Spleen (tissue), 7 donors: Measurements from ENCODE around the gene MRAP2.

Source experiments
- POLR2A ChIP-seq, 3 donors: fragments of 450-650 bp; IDR thresholded peaks; one replicate each; pipeline ENCODE4 v1.5.1; 2017; ENCODE audit warnings: antibody characterized with exemption in 3 of 3, mild to moderate bottlenecking in 1 of 3
- POLR2AphosphoS5 ChIP-seq, 3 donors: sonication (generic); formaldehyde crosslinking; IDR thresholded peaks; one replicate each; pipeline ENCODE4 v1.5.1; 2017; ENCODE audit warnings: antibody characterized with exemption in 3 of 3
- TF ChIP-seq, protein P1 (sequence below), 11 experiments: fragments of 200-600 bp in 7 of 11; fragments of 450-650 bp in 4 of 11; sonication (generic) in 4 of 11; IDR thresholded peaks in 8 of 11; conservative IDR thresholded peaks in 3 of 11; 1 replicate in 7 of 11; 2 replicates in 4 of 11; pipeline versions ENCODE4 v1.4.0 to v1.8.0; 2016 to 2021; ENCODE audit warnings: antibody characterized with exemption in 11 of 11, inconsistent platforms in 4 of 11, mild to moderate bottlenecking in 1 of 11
- donor health status: DM: no; HTN: no; CAD: no; lungs with moderate emphysema.
- donor health status: DM: no; HTN: no; CAD: no.
- donor health status: DM: no; HTN: no; CAD: no.

- TF ChIP-seq POLR2AphosphoS5 (IDR thresholded peaks at IDR 0.05): no peak
- TF ChIP-seq, protein P1, sequence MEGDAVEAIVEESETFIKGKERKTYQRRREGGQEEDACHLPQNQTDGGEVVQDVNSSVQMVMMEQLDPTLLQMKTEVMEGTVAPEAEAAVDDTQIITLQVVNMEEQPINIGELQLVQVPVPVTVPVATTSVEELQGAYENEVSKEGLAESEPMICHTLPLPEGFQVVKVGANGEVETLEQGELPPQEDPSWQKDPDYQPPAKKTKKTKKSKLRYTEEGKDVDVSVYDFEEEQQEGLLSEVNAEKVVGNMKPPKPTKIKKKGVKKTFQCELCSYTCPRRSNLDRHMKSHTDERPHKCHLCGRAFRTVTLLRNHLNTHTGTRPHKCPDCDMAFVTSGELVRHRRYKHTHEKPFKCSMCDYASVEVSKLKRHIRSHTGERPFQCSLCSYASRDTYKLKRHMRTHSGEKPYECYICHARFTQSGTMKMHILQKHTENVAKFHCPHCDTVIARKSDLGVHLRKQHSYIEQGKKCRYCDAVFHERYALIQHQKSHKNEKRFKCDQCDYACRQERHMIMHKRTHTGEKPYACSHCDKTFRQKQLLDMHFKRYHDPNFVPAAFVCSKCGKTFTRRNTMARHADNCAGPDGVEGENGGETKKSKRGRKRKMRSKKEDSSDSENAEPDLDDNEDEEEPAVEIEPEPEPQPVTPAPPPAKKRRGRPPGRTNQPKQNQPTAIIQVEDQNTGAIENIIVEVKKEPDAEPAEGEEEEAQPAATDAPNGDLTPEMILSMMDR (IDR thresholded peaks at IDR 0.05 in 8 of 11, conservative IDR thresholded peaks at IDR 0.05 in 3 of 11): no peak
- TF ChIP-seq POLR2A (IDR thresholded peaks at IDR 0.05): no peak
Observed at GRCh38 chr6:83985715-83986114, 47.9 kb upstream of the MRAP2 start.
